Hepatic stellate cell (primary cell): ENCODE results near the gene EFEMP2.
"Not testable (repeated sequence)": the region's sequence is repeated elsewhere in the genome, so short reads cannot be mapped to it uniquely, and the experiment has no call there.

Experiments
- DNase-seq: peaks from one replicate; pipeline ENCODE4 v3.0.0; 2011; ENCODE audit warnings: low spot score

EFEMP2 gene

DNA sequence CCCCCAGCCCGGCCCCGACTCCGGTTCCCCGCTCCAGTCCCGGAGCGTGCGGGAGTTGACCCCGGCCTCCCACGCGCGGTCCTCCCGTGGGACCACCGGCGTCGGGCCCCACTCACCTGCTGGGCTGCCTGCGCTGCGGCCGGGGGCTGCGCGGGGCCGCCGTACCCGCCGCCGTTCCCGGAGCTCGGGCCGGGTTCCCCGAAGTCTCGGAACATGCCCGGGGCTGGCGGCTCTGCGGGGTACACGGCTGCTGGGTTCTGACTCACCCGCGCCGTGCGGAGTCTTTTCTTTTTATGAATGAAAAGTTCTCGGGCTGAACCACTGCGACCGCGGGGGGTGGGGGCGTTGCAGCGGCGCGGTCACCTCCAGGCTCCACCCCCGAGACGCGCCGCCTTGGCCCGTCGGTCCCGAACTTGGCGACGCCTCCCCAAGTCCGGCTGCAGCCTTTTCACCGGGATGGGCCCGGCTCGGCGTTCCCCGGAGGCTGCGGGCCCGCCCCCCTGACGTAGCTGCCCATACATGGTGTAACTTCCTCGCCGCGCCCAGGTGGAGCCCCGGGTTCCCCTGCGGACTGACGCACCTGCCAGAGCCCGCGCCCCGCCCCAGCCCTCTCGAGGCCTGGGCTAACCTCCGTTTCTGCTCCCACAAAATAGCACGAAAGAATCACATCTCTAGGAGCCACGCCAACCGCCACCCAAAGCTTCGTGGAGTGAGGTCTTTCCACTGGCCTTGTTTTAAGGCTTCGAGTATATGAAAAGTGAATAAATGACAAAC, 27.7 kb upstream of the EFEMP2 start, which contains the start of gene FOSL1:
Gene FOSL1, minus strand, starts transcription at position 264 of the 774 bp plus-strand sequence. Its CDS starts 49 bp downstream, at position 215.
- peak; percentile 93 for DNase-seq

DNA sequence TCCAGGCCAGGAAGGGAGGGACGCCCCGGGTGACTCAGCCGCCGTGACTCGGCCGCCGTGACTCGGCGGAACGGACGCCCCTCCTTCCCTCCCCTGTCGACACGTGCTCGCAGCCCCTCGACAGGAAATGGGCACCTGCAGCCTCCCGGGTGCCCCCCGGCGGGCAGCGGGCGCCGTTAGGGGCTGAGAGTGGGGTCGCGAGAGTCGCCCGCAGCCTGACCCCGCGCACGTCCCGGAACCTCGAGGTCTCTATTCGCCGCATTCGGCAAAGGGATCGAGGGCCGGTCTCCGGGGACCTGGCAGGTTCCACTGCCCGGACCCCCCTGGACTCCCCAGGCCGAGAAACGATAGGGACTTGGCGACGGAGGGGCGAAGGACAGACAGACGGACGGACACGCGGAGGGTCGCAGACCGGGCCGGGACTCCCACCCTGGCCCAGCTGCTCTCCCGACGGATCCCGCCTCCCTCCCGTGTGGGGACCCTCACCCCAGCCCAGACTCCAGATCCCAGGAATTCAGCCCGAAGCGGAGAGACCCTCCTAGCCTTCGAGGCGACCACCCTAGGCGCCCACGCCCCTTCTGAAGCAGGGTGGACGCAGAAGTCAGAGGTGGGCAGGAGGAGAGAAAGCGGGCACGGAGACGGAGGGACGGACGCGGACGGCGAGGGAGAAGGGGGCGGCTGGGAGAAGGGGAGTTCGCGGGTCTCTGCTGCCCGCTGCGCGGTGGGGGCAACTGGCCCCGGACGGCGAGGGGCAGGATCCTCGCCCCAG, 26.9 kb upstream of the EFEMP2 start:
- peak; percentile 88 for DNase-seq

DNA sequence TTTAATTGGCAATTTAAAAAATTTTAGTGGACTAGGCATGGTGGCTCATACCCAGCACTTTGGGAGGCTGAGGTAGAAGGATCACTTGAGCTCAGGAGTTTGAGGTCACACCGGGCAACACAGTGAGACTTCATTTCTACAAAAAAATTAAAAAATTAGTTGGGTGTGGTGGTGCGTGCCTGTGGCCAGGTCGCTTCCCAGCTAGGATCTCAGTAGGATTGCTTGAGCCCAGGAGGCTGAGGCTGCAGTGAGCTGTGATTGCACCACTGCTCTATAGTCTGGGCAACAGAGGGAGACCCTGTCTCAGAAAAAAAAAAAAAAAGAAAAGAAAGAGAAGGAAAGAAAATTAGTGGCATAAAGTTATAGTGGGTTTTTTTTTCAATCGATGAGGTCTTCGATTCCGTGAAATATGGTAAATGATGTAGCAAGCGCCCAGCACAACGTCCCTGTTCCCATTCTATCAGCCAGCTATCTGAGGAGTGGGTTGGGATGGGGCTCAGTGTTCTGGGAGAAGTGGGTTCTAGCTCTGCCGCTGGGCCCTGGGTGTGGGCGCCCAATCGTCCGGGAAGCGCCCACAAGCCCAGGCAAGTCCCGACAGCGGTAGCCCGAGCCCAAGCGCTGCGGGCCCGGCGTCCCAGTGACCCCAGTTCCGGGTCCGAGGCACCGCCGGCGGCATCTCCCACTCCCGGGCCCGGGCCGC, 26.2 kb upstream of the EFEMP2 start:
- DNase-seq, result no peak

DNA sequence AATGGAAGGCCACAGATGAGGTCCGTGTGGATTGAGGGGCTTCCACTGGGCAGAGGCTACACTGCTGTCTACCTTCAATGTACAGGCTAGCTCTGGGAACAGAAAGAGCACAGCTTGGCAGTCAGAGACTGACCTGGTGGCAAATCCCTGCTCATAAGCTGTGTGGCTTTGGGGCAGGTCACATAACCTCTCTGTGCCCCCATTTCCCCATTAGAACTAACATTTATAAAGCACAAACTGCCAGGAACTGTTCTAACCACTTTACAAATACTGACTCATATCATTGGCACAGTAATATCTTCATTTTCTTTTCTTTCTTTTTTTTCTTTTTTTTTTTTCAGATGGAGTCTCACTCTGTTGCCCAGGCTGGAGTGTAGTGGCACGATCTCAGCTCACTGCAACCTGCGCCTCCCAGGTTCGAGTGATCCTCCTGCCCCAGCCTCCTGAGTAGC, 24.4 kb upstream of the EFEMP2 start:
- no peak for DNase-seq

- DNase-seq, result no peak
These were observed 23.7 kb upstream of the EFEMP2 start for GRCh38 chr11:65896034-65896999.

DNA sequence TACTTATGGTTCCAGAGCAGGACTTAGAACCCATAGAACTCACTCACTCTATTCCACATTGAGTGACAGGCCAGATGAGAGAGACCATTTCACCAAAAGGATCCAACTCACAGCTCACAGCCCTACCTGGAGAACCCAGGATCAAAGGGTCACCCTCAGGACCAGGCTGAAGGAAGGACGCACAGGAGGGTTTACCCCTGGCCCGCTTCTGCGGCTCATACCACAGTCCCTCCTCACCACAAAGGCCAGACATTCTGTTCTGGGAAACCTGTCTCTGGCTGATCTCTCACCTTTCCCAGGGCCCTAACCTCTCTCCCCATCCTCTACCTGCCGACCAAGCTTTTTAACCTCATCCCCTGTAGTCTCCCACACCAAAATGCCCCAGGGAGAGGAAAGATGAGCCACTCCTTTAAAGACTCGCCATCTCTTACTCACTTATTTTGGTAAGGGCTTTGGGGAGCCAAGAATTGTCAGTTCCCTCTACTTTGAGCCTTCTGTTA, 22.9 kb upstream of the EFEMP2 start:
- no peak for DNase-seq

GRCh38 chr11:65894034-65894591, 21.5 kb upstream of the EFEMP2 start:
- DNase-seq, result no peak

- DNase-seq, result no peak
These were observed 20.2 kb upstream of the EFEMP2 start for GRCh38 chr11:65892661-65893317.

- DNase-seq, result not testable (repeated sequence)
These were observed 19.5 kb upstream of the EFEMP2 start for GRCh38 chr11:65892137-65892540.

GRCh38 chr11:65891219-65892136, 18.9 kb upstream of the EFEMP2 start:
- DNase-seq, result no peak

GRCh38 chr11:65890324-65891218, 18.0 kb upstream of the EFEMP2 start, which contains the start of gene CCDC85B:
TSS of gene CCDC85B (plus strand) at chr11:65890673. CDS start at chr11:65890784, 111 bp downstream.
- peak; percentile 96 for DNase-seq

DNA sequence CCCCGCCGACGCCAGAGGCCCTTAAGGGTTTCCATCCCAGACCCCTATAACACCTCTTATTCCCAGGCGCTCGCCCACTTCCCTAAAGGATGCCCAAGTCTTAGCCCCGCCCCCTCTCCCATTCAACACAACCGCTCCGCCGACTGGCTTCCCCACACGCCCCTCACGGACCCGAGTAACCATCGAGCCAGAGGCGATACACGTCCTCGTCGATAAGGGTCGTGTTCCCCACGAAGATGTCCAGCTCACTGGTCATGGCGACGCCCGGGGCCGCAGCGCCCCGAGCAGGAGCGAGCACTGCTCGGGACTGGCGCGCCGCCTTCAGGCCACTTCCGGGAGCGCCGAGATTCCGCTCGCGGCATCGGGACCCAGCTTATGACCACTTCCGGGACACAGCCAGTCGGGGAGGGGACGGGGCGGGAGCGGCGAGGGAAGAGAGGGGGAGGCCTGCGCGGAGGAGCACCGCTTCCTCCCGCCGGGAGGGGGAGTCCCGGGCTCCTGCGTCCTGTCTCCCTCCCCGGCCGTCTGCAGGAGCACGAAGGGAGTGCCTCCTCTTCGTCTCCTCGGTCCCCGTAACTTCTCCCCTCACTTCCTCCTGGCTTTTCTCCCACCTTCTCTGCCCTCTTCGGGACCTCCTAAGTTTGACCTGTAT, 15.7 kb upstream of the EFEMP2 start, which contains the start of gene FIBP:
Gene FIBP, minus strand, starts transcription at position 309 of the 652 bp plus-strand sequence. Its CDS starts 53 bp downstream, at position 256.
- peak; percentile 98 for DNase-seq

- DNase-seq, result no peak
These were observed 15.1 kb upstream of the EFEMP2 start for GRCh38 chr11:65887723-65888162.

DNA sequence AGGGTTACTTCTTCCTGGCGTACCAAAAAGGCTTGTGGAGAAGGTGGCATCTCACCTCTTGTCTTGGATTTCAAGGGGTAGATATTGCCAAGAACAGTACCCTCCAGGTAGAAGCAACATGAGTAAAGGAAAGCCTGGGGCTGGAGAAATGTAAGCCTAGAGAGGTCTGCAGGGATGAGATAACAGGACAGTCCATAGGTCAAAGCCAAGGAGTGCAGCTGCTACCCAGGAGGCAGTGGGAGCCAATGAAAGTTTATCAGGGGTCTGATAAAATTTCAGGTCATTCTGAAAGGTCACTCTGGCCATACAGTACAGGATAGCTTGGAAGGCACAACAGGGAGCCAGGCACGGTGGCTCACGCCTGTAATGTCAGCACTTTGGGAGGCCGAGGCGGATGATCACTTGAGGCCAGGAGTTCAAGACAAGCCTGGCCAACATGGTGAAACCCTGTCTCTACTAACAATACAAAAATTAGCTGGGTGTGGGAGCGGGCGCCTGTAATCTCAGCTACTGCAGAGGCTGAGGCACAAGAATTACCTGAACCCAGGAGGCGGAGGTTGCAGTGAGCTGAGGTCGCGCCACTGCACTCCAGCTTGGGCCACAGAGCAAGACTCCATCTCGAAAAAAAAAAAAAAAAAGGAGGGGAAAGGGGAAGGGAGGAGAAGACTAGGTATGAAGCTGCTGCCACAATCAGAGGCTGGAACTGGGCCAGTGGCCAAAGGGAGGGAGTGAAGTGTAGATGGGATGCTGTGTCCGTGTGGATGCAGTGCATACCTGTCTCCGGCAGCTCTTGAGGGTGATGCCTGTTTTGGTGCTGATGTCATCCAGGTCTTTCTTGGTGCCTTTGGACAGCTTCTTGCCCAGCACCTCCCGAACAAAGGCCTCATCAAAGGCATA, 14.5 kb upstream of the EFEMP2 start:
- DNase-seq, result no peak

DNA sequence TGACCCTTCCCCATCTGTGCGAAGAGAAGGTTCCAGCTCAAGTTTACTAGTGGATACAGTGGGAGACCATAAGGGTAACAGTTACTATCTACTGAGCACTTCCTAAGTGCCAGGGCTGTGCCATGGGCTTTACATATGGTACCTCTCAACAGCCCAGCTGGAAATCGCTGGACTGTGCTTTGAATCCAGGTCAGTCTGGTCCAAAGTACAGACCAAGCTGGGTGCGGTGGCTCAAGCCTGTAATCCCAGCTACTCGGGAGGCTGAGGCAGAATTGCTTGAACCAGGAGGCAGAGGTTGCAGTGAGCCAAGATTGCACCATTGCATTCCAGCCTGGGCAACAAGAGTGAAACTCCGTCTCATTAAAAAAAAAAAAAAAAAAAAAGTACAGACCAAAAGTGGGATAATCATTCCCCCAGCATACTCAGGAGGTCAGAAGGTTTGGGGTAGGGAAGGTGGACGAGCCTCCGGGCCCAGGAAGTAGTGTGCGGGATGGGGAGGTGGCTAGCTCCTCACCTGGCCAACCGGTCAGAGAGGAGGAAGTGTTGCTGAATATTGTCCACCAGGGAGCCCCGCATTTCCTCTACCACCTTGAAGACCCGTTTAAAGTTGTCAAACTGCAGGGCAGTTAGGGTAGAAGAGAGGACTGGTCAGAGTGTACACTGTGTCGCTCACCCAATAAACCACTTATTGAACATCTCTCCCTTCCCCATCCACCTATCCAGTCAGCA, 13.4 kb upstream of the EFEMP2 start:
- no peak for DNase-seq
